Measurements from ENCODE around the gene TMEM63B. TPM values are rescaled to one million over a fixed set of nuclear protein-coding genes. Genes with fewer than 3 reads are reported as not detected.

The TMEM63B gene
- total and polyA plus RNA-seq, 9 of the 15 experiments (the other 6 are each of a cell fraction or from before 2014, with no cell fraction given): 0.14 to 39.4 (median 14.4) TPM

- TF ChIP-seq ZNF395 (CRISPR knock-in tag; IDR thresholded peaks at IDR 0.05) (no peak), NR1H2 (CRISPR knock-in tag; IDR thresholded peaks at IDR 0.05) (no peak; the same call in 1 of the 2 replicates), ZBTB9 (CRISPR knock-in tag; IDR thresholded peaks at IDR 0.05) (no peak), ELK3 (CRISPR knock-in tag; IDR thresholded peaks at IDR 0.05) (no peak), ZNF232 (CRISPR knock-in tag; IDR thresholded peaks at IDR 0.05) (no peak), ZNF121 (CRISPR knock-in tag; conservative IDR thresholded peaks at IDR 0.05) (no peak), ZBTB5 (IDR thresholded peaks at IDR 0.05) (no peak), ZNF696 (CRISPR knock-in tag; conservative IDR thresholded peaks at IDR 0.05) (no peak), IRF2 (CRISPR knock-in tag; IDR thresholded peaks at IDR 0.05) (no peak), RBM34 (IDR thresholded peaks at IDR 0.05; ENCODE audit: borderline replicate concordance, insufficient read depth, low read length) (no peak), ZFPM2 (CRISPR knock-in tag; IDR thresholded peaks at IDR 0.05) (no peak), CEBPG (CRISPR knock-in tag; IDR thresholded peaks at IDR 0.05) (no peak), CEBPG (tag; conservative IDR thresholded peaks at IDR 0.05 in 1 of 2, IDR thresholded peaks at IDR 0.05 in 1 of 2) (no peak), ZKSCAN3 (CRISPR knock-in tag; IDR thresholded peaks at IDR 0.05) (no peak), ZNF79 (CRISPR knock-in tag; IDR thresholded peaks at IDR 0.05; ENCODE audit: low read depth) (no peak), ZNF830 (CRISPR knock-in tag; IDR thresholded peaks at IDR 0.05) (no peak), NFE2 (IDR thresholded peaks at IDR 0.05; ENCODE audit: low read depth) (no peak), LEF1 (IDR thresholded peaks at IDR 0.05) (no peak), NFIX (CRISPR knock-in tag; IDR thresholded peaks at IDR 0.05; ENCODE audit: low read depth) (no peak), NR3C1 (CRISPR knock-in tag; IDR thresholded peaks at IDR 0.05) (no peak), NCOA6 (IDR thresholded peaks at IDR 0.05) (no peak), ZNF324 (CRISPR knock-in tag; IDR thresholded peaks at IDR 0.05) (no peak)
- TF ChIP-seq, protein P1, sequence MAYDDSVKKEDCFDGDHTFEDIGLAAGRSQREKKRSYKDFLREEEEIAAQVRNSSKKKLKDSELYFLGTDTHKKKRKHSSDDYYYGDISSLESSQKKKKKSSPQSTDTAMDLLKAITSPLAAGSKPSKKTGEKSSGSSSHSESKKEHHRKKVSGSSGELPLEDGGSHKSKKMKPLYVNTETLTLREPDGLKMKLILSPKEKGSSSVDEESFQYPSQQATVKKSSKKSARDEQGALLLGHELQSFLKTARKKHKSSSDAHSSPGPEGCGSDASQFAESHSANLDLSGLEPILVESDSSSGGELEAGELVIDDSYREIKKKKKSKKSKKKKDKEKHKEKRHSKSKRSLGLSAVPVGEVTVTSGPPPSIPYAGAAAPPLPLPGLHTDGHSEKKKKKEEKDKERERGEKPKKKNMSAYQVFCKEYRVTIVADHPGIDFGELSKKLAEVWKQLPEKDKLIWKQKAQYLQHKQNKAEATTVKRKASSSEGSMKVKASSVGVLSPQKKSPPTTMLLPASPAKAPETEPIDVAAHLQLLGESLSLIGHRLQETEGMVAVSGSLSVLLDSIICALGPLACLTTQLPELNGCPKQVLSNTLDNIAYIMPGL (CRISPR knock-in tag; IDR thresholded peaks at IDR 0.05): no peak
Measured at GRCh38 chr6:44172731-44173500, 45.6 kb downstream of the TMEM63B start (continued).
